K562 (cell line): ENCODE measurements around the gene ADGRA1. TPM values are rescaled to one million over a fixed set of nuclear protein-coding genes. Genes with fewer than 3 reads are reported as not detected.

Experiments used
- ATAC-seq: fragments of 200-7000 bp; cut with Tn5 transposase; 3 replicates; pipeline ENCODE4 v1.9.1; 2020; ENCODE audit warnings: moderate library complexity
- BruUV-seq: library from RNA; stranded (reverse); fragments of 400-500 nt; replicated peaks from 2 replicates; lab custom pipeline; 2021; lab: Mats Ljungman, UMichigan
- CTCF ChIA-PET: fragments of 300-600 bp; formaldehyde crosslinking; extraction: SDS; loops from one replicate; lab custom pipeline; 2021; ENCODE audit warnings: low intra/inter-chr PET ratio; lab: Yijun Ruan, JAX
- POLR2A ChIA-PET: fragments of 300-600, 350-650 bp; sonication (Branson Sonifier 250); formaldehyde crosslinking; extraction: SDS; loops from one replicate; lab custom pipeline; 2021; ENCODE audit warnings: antibody characterized with exemption, inconsistent platforms; lab: Yijun Ruan, JAX
- DNase-seq, 4 experiments: peaks; one replicate each; pipeline versions ENCODE4 v3.0.0 to v3.0.0-alpha.2; 2011 to 2018; ENCODE audit warnings: low spot score in 3 of 4, mixed read lengths in 3 of 4; ENCODE audit errors: extremely low read depth in 1 of 4
- FAIRE-seq: peaks from 2 replicates; lab custom pipeline; 2011; peaks lifted over from hg19 to GRCh38; lab: Jason Lieb, UNC
- H2AFZ ChIP-seq: 2 replicates; pipeline ENCODE4 v1.6.0; 2011; ENCODE audit warnings: low read depth, low read length, control low read depth, inconsistent platforms
- H3K27ac ChIP-seq: fragments of 200-600 bp; 3 replicates; pipeline ENCODE4 v1.8.0; 2011; ENCODE audit warnings: low read depth, mild to moderate bottlenecking, control low read depth, inconsistent platforms, low read length, moderate library complexity, mixed read lengths; ENCODE audit errors: extremely low read depth
- H3K27me3 ChIP-seq, 2 experiments: fragments of 300-600 bp in 1 of 2; 2 replicates in 1 of 2; 3 replicates in 1 of 2; pipeline versions ENCODE4 v1.6.0 to v1.8.0; 2011; ENCODE audit warnings: inconsistent platforms in 2 of 2, low read length in 2 of 2, mild to moderate bottlenecking in 1 of 2, mixed read lengths in 1 of 2, moderate library complexity in 1 of 2; ENCODE audit not compliant: control insufficient read depth in 2 of 2, insufficient read depth in 2 of 2
- H3K36me3 ChIP-seq: fragments of 300-600 bp; 3 replicates; pipeline ENCODE4 v1.8.0; 2011; ENCODE audit warnings: mild to moderate bottlenecking, low read length, inconsistent platforms; ENCODE audit not compliant: control insufficient read depth, insufficient read depth
- H3K4me1 ChIP-seq, 2 experiments: fragments of 200-600 bp in 1 of 2; replicated peaks in 1 of 2; 2 replicates in 1 of 2; 3 replicates in 1 of 2; pipeline versions ENCODE4 v1.5.1 to v1.8.0; 2011; ENCODE audit warnings: inconsistent platforms in 2 of 2, low read length in 2 of 2, mild to moderate bottlenecking in 1 of 2, mixed read lengths in 1 of 2, moderate library complexity in 1 of 2; ENCODE audit not compliant: control insufficient read depth in 2 of 2, insufficient read depth in 2 of 2
- H3K4me2 ChIP-seq: 2 replicates; pipeline ENCODE4 v1.6.1; 2011; ENCODE audit warnings: low read length, control low read depth, inconsistent platforms, mixed read lengths; ENCODE audit not compliant: insufficient read depth
- H3K4me3 ChIP-seq: fragments of 200-600 bp; sonication (generic), shearing (Covaris generic); 2 replicates; pipeline ENCODE4 v1.5.1; 2016; ENCODE audit warnings: control low read depth, inconsistent platforms
- H3K79me2 ChIP-seq: fragments of 200-600 bp; 3 replicates; pipeline ENCODE4 v1.8.0; 2011; ENCODE audit warnings: low read length, inconsistent platforms; ENCODE audit not compliant: control insufficient read depth, insufficient read depth
- H3K9ac ChIP-seq, 2 experiments: 2 replicates each; pipeline versions ENCODE4 v1.6.0 to v1.6.1; 2011; ENCODE audit warnings: low read depth in 2 of 2, low read length in 2 of 2, control low read depth in 1 of 2, inconsistent platforms in 1 of 2, mild to moderate bottlenecking in 1 of 2, mixed read lengths in 1 of 2; ENCODE audit not compliant: insufficient read depth in 1 of 2
- H3K9me1 ChIP-seq: one replicate; pipeline ENCODE4 v1.6.0; 2011; ENCODE audit warnings: inconsistent platforms, mild to moderate bottlenecking, low read length, moderate library complexity; ENCODE audit not compliant: control insufficient read depth, insufficient read depth
- H3K9me3 ChIP-seq: replicated peaks from 2 replicates; pipeline ENCODE4 v1.5.1; 2011; ENCODE audit warnings: low read depth, low read length, inconsistent platforms; ENCODE audit not compliant: control insufficient read depth, insufficient read depth
- H4K20me1 ChIP-seq: replicated peaks from 2 replicates; pipeline ENCODE4 v1.6.1; 2011; ENCODE audit warnings: low read length, inconsistent platforms, mixed read lengths; ENCODE audit not compliant: control insufficient read depth, insufficient read depth
- GABPB2 ChIP-seq: fragments of 250-450 bp; sonication (Bioruptor Pico); conservative IDR thresholded peaks from 2 replicates; pipeline ENCODE4 v1.5.1; 2021; ENCODE audit warnings: mild to moderate bottlenecking
- POLR3G ChIP-seq: IDR thresholded peaks from 2 replicates; pipeline ENCODE4 v1.6.1; 2011; ENCODE audit not compliant: insufficient read length, insufficient replicate concordance; ENCODE audit errors: extremely low read depth
- SLC30A9 ChIP-seq: fragments of 250-450 bp; sonication (Bioruptor Pico); IDR thresholded peaks from 2 replicates; pipeline ENCODE4 v1.8.0; 2022; ENCODE audit warnings: mild to moderate bottlenecking, moderate library complexity
- ZNF518B ChIP-seq: fragments of 250-450 bp; sonication (Bioruptor Pico); IDR thresholded peaks from 2 replicates; pipeline ENCODE4 v1.5.0; 2021; ENCODE audit warnings: mild to moderate bottlenecking, moderate library complexity
- WGBS: fragments of 100-300 bp; shearing (Covaris generic); methylation state at CpG from one replicate; pipeline ENCODE4 v1.1.6; 2016; ENCODE audit warnings: low coverage, mixed read lengths; ENCODE audit not compliant: insufficient coverage; ENCODE audit errors: missing lambda C conversion rate; 5-methylcytosine and 5-hydroxymethylcytosine counted together
- in situ Hi-C: fragments of 300-500 bp; cut with MboI; formaldehyde crosslinking; loops from 4 replicates; pipeline ENCODE4 v1.15.0; 2018; ENCODE audit warnings: inconsistent platforms, mixed read lengths
- intact Hi-C: fragments of 100-400 bp; cut with micrococcal nuclease; formaldehyde crosslinking; loops from 2 replicates; pipeline ENCODE4 v1.14.2; 2022
- polyA plus RNA-seq, 8 experiments: library from polyadenylated mRNA; depleted of rRNA in 4 of 8; stranded (reverse) in 5 of 8; unstranded in 3 of 8; fragments of >200 nt; fragmentation: Nextera tagmentation in 2 of 8; fragmentation: Illumina TruSeq in 1 of 8; extraction: Ambion mirVana in 2 of 8; extraction: Trizol in 1 of 8; gene quantifications; 2 replicates each; pipeline versions ENCODE4 v1.2.1 to v1.2.3, GENCODE V29; 2011 to 2014; ENCODE audit warnings: inconsistent platforms in 1 of 8, missing spikeins in 1 of 8
- total RNA-seq, 7 experiments: library from RNA; depleted of rRNA in 6 of 7; stranded (reverse); fragments of >200 nt in 6 of 7; fragmentation: Illumina TruSeq in 2 of 7; extraction: Trizol in 2 of 7; gene quantifications; 2 replicates each; pipeline versions ENCODE4 v1.2.1 to v1.2.3, GENCODE V29; 2011 to 2021; ENCODE audit warnings: low replicate concordance in 1 of 7
- TF ChIP-seq, protein P1 (sequence below): fragments of 450-650 bp; IDR thresholded peaks from 2 replicates; pipeline ENCODE4 v1.6.1; 2016; ENCODE audit warnings: mild to moderate bottlenecking, moderate library complexity

ADGRA1 gene
- total and polyA plus RNA-seq, 9 of the 15 experiments (the other 6 are each of a cell fraction or from before 2014, with no cell fraction given), result not detected

GRCh38 chr10:133070810-133071209 is 16.9 kb upstream of the ADGRA1 start:
- ChIA-PET POLR2A (no interaction called here), CTCF (no interaction called here)
- 3% methylated on average over 11 of the region's 21 CpGs for WGBS
- H2AFZ ChIP-seq, result no peak overlapping the region
- H3K27me3 ChIP-seq, result peaks cover 4 to 41% of the 10 kb centered on the region in 2 experiments; a peak in 3 of 5 replicates
- no peaks in the 10 kb centered on the region for H3K9me1 ChIP-seq
- intact Hi-C loops, result no loop called here
- no peaks in the 10 kb centered on the region for H3K79me2 ChIP-seq
- ATAC-seq (no peak), DNase-seq (no peak), FAIRE-seq (no peak)
- H3K36me3 ChIP-seq, result no peaks in the 10 kb centered on the region
- no peaks in the 10 kb centered on the region for H4K20me1 ChIP-seq
- H3K4me1 ChIP-seq, result peaks cover 0 to 10% of the 10 kb centered on the region in 2 experiments; a peak in 2 of 5 replicates
- H3K4me2 ChIP-seq, result no peak overlapping the region
- H3K9me3 ChIP-seq, result no peaks in the 10 kb centered on the region
- no TSS peak for BruUV-seq
- no peak overlapping the region for H3K9ac ChIP-seq
- no peak overlapping the region for H3K27ac ChIP-seq
- no peak overlapping the region for H3K4me3 ChIP-seq
- in situ Hi-C loops, result no loop called here
- TF ChIP-seq POLR3G, result no peak
- TF ChIP-seq, protein P1, sequence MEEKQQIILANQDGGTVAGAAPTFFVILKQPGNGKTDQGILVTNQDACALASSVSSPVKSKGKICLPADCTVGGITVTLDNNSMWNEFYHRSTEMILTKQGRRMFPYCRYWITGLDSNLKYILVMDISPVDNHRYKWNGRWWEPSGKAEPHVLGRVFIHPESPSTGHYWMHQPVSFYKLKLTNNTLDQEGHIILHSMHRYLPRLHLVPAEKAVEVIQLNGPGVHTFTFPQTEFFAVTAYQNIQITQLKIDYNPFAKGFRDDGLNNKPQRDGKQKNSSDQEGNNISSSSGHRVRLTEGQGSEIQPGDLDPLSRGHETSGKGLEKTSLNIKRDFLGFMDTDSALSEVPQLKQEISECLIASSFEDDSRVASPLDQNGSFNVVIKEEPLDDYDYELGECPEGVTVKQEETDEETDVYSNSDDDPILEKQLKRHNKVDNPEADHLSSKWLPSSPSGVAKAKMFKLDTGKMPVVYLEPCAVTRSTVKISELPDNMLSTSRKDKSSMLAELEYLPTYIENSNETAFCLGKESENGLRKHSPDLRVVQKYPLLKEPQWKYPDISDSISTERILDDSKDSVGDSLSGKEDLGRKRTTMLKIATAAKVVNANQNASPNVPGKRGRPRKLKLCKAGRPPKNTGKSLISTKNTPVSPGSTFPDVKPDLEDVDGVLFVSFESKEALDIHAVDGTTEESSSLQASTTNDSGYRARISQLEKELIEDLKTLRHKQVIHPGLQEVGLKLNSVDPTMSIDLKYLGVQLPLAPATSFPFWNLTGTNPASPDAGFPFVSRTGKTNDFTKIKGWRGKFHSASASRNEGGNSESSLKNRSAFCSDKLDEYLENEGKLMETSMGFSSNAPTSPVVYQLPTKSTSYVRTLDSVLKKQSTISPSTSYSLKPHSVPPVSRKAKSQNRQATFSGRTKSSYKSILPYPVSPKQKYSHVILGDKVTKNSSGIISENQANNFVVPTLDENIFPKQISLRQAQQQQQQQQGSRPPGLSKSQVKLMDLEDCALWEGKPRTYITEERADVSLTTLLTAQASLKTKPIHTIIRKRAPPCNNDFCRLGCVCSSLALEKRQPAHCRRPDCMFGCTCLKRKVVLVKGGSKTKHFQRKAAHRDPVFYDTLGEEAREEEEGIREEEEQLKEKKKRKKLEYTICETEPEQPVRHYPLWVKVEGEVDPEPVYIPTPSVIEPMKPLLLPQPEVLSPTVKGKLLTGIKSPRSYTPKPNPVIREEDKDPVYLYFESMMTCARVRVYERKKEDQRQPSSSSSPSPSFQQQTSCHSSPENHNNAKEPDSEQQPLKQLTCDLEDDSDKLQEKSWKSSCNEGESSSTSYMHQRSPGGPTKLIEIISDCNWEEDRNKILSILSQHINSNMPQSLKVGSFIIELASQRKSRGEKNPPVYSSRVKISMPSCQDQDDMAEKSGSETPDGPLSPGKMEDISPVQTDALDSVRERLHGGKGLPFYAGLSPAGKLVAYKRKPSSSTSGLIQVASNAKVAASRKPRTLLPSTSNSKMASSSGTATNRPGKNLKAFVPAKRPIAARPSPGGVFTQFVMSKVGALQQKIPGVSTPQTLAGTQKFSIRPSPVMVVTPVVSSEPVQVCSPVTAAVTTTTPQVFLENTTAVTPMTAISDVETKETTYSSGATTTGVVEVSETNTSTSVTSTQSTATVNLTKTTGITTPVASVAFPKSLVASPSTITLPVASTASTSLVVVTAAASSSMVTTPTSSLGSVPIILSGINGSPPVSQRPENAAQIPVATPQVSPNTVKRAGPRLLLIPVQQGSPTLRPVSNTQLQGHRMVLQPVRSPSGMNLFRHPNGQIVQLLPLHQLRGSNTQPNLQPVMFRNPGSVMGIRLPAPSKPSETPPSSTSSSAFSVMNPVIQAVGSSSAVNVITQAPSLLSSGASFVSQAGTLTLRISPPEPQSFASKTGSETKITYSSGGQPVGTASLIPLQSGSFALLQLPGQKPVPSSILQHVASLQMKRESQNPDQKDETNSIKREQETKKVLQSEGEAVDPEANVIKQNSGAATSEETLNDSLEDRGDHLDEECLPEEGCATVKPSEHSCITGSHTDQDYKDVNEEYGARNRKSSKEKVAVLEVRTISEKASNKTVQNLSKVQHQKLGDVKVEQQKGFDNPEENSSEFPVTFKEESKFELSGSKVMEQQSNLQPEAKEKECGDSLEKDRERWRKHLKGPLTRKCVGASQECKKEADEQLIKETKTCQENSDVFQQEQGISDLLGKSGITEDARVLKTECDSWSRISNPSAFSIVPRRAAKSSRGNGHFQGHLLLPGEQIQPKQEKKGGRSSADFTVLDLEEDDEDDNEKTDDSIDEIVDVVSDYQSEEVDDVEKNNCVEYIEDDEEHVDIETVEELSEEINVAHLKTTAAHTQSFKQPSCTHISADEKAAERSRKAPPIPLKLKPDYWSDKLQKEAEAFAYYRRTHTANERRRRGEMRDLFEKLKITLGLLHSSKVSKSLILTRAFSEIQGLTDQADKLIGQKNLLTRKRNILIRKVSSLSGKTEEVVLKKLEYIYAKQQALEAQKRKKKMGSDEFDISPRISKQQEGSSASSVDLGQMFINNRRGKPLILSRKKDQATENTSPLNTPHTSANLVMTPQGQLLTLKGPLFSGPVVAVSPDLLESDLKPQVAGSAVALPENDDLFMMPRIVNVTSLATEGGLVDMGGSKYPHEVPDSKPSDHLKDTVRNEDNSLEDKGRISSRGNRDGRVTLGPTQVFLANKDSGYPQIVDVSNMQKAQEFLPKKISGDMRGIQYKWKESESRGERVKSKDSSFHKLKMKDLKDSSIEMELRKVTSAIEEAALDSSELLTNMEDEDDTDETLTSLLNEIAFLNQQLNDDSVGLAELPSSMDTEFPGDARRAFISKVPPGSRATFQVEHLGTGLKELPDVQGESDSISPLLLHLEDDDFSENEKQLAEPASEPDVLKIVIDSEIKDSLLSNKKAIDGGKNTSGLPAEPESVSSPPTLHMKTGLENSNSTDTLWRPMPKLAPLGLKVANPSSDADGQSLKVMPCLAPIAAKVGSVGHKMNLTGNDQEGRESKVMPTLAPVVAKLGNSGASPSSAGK, result no peak
- no peak for TF ChIP-seq GABPB2 (CRISPR knock-in tag)
- TF ChIP-seq SLC30A9 (CRISPR knock-in tag), result no peak
- TF ChIP-seq ZNF518B, result no peak
